Stimulated activated effector memory CD8-positive, alpha-beta T cell treated with anti-CD3 and anti-CD28 coated beads, Interleukin-12 subunit alpha, Interleukin-12 subunit beta, amount 100 ng/mL, for 72 hours (primary cell): ENCODE measurements around the gene RPUSD2.
A peak's percentile ranks its signal among the peaks of the same experiment; 100 is the strongest.
"Not testable (repeated sequence)": the region's sequence is repeated elsewhere in the genome, so short reads cannot be mapped to it uniquely, and the experiment has no call there.

Experiments used
- ATAC-seq: fragments of 150-1000 bp; cut with Tn5 transposase; 2 replicates; pipeline ENCODE4 v1.10.0; 2021
- DNase-seq, 2 donors: peaks; one replicate each; pipeline ENCODE4 v3.0.0; 2021 to 2022; ENCODE audit warnings: low spot score in 2 of 2
- H3K27ac Mint-ChIP-seq: one replicate; pipeline ENCODE4 v1.8.0; 2022; ENCODE audit warnings: mild to moderate bottlenecking, mixed read lengths
- H3K36me3 Mint-ChIP-seq: one replicate; pipeline ENCODE4 v1.8.0; 2022; ENCODE audit warnings: mild to moderate bottlenecking, mixed read lengths
- H3K4me1 Mint-ChIP-seq: one replicate; pipeline ENCODE4 v1.8.0; 2022; ENCODE audit warnings: mixed read lengths
- H3K4me3 Mint-ChIP-seq: one replicate; pipeline ENCODE4 v1.8.0; 2022; ENCODE audit warnings: mild to moderate bottlenecking, mixed read lengths
- H3K9me3 Mint-ChIP-seq: one replicate; pipeline ENCODE4 v1.8.0; 2022; ENCODE audit warnings: mixed read lengths

Gene RPUSD2

DNA sequence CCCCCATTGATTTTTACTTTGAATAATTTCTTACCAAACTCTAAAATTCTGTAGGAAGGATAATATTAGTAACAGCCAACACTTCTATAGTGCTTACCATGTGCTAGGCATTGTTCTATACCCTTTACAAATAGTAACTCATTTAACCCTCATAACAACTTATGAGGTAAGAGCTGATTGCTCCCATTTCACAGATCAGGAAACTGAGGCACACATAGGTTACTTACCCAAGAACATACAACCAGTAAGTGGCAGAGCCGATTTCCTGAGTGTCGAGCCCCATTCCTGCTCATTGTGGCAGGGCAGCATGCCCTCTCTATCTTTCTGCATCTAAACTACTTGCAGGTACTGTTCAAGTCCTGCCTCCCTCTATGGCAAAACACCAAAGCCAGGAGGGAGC lies 13.2 kb upstream of the RPUSD2 start:
- no peak overlapping the region for H3K4me3 Mint-ChIP-seq
- no peak overlapping the region for H3K27ac Mint-ChIP-seq
- DNase-seq (no peak), ATAC-seq (no peak)
- H3K9me3 Mint-ChIP-seq, result no peaks in the 10 kb centered on the region
- H3K4me1 Mint-ChIP-seq, result peaks cover 23% of the 10 kb centered on the region
- peaks cover 99% of the 10 kb centered on the region for H3K36me3 Mint-ChIP-seq

DNA sequence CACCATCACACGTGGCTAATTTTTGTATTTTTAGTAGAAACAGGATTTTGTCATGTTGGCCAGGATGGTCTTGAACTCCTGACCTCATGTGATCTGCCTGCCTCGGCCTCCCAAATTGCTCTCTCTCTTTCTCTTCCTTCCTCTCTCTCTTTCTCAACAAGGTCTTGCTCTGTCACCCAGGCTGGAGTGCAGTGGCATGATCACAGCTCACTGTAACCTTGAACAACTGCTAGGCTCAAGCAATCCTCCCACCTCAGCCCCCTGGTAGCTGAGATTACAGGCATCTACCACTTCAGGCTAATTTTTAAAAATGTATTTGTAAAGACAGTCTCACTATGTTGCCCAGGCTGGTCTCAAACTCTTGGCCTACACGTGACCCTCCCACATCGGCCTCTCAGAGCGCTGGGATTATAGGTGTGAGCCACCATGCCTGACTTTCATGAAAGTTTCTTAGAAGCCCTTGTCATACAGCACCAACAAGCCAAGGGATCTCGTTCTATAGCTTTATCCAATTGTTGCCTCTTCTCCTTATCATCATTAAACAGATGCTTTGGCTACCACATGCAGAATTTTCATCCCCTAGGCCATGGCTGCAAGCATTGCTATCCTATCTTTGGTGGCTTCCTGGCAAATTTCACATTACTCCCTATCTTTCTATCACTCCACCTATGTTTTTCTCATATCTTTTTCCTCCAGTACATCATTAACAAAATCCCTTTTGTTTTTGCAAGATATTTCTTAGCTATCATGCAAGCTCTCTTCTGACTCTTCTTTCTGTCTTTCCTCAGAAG lies 10.0 kb upstream of the RPUSD2 start:
- no peak overlapping the region for H3K4me3 Mint-ChIP-seq
- peaks cover 85% of the 10 kb centered on the region for H3K36me3 Mint-ChIP-seq
- peaks cover 32% of the 10 kb centered on the region for H3K4me1 Mint-ChIP-seq
- ATAC-seq (no peak), DNase-seq (no peak)
- peak overlapping the region; percentile 71 for H3K27ac Mint-ChIP-seq
- no peaks in the 10 kb centered on the region for H3K9me3 Mint-ChIP-seq

DNA sequence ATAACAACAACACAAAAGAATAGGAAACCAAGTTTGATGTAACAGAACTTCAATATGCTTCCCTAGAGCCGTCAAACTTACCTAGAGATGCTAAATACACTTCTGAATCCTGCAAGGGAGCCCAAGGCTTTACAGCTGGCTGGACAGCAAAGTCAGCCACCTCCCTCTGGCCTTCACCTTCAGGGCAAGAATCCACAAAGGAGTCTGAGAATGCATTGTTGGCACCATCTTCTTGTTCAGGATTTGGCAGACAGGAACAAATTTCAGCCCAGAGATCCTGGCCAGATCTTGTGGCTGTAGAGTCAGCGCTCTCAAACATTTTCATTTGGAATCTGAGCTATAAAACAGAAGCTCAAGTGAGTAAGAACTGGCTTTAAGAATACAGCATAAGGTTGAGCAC lies 6.4 kb upstream of the RPUSD2 start:
- no peaks in the 10 kb centered on the region for H3K9me3 Mint-ChIP-seq
- no peak for ATAC-seq
- H3K36me3 Mint-ChIP-seq, result peaks cover 56% of the 10 kb centered on the region
- peaks cover 44% of the 10 kb centered on the region for H3K4me1 Mint-ChIP-seq
- no peak for DNase-seq
- H3K27ac Mint-ChIP-seq, result no peak overlapping the region
- no peak overlapping the region for H3K4me3 Mint-ChIP-seq

DNA sequence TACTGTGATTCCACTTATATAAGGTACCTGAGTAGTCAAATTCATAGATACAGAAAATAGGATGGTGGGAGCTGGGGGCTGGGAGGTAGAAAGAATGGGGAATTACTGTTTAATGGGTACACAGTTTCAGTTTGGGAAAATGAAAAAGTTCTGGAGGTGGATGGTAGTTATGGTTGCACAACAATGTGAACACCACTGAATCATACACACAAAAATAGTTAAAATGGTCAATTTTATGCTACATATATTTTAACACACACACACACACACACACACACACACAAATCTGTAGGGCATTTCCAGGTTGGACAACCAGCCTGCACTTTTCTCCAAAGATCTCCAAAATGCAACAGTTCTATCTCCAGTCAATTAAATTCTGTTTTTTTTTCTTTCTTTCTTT lies 5.7 kb upstream of the RPUSD2 start:
- ATAC-seq, result no peak
- H3K9me3 Mint-ChIP-seq, result no peaks in the 10 kb centered on the region
- H3K36me3 Mint-ChIP-seq, result peaks cover 49% of the 10 kb centered on the region
- H3K27ac Mint-ChIP-seq, result no peak overlapping the region
- no peak for DNase-seq
- H3K4me3 Mint-ChIP-seq, result peak overlapping the region; percentile 87
- H3K4me1 Mint-ChIP-seq, result peaks cover 41% of the 10 kb centered on the region

DNA sequence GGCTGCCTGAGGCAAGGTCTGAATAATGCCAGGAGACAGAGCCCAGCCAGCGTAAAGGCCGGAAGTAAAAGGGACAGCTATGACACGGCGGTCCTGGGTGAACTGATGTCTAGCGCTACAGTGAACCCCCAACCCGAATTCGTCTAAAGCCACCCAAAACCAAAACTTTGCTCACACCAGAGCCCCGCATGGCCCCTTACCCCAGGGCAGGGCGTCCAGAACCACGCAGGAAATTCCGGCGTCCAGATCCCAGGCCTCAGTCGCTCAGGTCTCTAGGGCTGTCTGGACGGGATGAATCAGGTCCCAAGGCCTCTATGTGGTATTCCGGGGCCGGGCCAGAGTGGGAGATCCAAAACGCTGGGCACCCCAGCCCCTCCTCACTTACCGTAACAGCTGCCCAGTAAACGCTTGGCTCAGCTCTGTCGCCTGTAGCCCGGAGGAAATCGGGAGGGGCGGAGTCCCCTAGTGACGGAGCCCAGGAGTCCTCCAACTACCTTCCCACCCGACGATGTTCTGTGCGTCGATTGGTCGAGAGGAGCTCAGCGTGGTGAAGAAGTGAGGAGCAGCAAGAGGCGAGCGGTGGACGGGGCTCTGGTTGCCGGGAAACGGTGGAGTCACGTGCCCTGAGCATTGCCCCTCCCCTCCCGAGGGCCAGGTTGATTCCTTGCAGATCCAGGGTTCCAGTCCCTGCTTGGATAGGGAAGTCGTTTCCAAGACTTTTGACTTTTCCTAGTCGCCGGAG lies 4.3 kb upstream of the RPUSD2 start, which contains the start of gene CCDC32:
TSS of gene CCDC32 (minus strand) at position 452 of the 742 bp plus-strand sequence. CDS start 2,027 bp downstream, outside the sequence.
- DNase-seq, result peak; percentile 77 to 96
- peak; percentile 97 for ATAC-seq
- Mint-ChIP-seq H3K9me3 (no peaks in the 10 kb centered on the region), H3K4me3 (peak within 1 kb of the TSS; percentile 87), H3K36me3 (peaks cover 41% of the 10 kb centered on the region), H3K27ac (peak within 1 kb of the TSS; percentile 91), H3K4me1 (peaks cover 34% of the 10 kb centered on the region)

DNA sequence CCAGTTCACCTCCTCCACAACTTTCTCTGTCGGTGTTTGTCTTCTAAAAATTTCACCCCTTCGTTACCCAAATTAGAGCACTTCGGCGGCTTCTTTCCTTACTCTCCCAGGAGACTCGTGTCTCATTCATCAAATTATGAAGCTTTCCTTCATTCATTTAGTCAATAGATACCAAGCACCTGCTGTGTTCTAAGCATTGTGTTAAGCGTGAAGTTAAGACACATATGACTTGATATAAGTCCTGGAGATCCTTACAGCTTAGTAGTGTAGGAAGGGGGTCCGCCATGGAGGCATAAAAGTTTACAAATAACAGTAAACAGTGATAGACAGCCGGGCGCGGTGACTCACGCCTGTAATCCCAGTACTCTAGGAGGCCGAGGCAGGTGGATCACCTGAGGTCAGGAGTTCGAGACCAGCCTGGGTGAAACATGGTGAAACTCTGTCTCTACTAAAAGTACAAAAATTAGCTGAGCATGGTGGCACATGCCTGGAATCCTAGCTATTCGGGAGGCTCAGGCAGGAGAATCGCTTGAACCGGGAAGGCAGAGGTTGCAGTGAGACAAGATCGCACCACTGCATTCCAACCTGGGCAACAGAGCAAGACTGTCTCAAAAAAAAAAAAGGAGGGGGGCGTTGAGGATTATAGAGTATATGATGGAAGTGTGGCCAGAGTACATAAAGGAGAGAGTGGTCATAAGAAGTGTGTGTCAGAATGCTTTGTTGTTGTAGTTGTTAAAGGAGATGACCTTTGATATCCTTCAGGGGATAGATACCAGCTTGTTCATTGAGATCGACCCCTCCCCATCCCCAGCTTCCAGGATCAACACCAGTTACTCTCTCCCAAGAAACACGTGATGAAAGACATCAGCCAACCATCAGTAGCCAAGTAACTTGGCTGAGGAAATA lies 3.5 kb upstream of the RPUSD2 start:
- Mint-ChIP-seq H3K4me3 (peak overlapping the region; percentile 87), H3K4me1 (peaks cover 33% of the 10 kb centered on the region), H3K27ac (peak overlapping the region; percentile 91), H3K36me3 (peaks cover 34% of the 10 kb centered on the region), H3K9me3 (no peaks in the 10 kb centered on the region)
- DNase-seq (no peak), ATAC-seq (no peak)

DNA sequence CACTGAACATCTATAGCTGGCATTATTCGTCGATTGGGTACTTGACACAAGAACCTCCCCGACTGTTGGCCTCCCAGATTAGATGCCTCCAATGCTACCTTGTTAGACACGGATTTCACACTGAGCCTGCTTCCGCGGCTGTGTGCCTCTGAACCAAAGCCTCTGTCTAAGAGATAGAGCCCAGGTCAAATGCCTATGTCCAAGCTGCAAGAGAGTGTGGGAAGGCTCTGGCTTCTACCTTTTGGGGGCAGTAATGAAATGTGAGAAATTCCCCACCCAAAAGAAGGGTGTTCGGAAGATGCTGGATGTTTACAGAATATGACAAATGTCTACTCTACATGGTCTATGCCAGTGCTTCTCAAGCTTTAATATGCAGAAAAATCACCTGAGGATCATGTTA lies 2.0 kb upstream of the RPUSD2 start:
- Mint-ChIP-seq H3K27ac (no peak overlapping the region), H3K9me3 (no peaks in the 10 kb centered on the region), H3K36me3 (peaks cover 22% of the 10 kb centered on the region), H3K4me1 (peaks cover 34% of the 10 kb centered on the region), H3K4me3 (no peak overlapping the region)
- ATAC-seq (no peak), DNase-seq (no peak)

DNA sequence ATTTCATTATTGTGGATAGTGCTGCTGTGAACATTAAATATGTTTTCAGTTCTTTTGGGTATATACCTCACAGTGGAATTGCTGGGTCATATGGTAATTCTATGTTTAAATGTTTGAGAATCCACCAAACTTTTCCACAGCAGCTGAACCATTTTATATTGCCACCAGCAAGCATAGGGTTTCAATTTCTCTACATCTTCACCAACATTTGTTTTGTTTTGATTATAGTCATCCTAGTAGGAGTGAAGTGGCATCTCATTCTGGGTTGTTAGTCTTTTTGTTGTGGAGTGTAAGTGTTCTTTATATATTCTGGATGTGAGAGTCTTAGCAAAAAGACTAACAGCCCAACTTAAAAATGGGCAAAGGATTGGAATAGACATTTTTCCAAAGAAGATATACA lies 6.0 kb downstream of the RPUSD2 start:
- ATAC-seq, result no peak
- Mint-ChIP-seq H3K9me3 (no peaks in the 10 kb centered on the region), H3K4me3 (no peak overlapping the region), H3K27ac (peak overlapping the region; percentile 70), H3K4me1 (peaks cover 25% of the 10 kb centered on the region), H3K36me3 (peaks cover 41% of the 10 kb centered on the region)
- no peak for DNase-seq

DNA sequence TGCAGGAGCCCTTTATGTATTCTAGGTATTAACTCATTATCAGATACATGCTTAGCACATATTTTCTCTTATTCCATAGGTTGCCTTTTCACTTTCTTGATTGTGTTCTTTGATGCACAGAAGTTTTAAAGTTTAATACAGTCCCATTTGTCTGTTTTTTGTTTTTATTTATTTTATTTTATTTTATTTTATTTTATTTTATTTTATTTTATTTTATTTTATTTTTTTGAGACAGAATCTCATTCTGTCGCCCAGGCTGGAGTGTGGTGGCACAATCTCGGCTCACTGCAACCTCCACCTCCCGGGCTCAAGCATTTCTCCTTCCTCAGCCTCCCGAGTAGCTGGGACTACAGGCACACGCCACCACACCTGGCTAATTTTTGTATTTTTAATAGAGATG lies 7.8 kb downstream of the RPUSD2 start:
- H3K9me3 Mint-ChIP-seq, ATAC-seq, H3K4me3 Mint-ChIP-seq, DNase-seq, H3K27ac Mint-ChIP-seq: not testable (repeated sequence)
- Mint-ChIP-seq H3K36me3 (peaks cover 39% of the 10 kb centered on the region), H3K4me1 (peaks cover 18% of the 10 kb centered on the region)

DNA sequence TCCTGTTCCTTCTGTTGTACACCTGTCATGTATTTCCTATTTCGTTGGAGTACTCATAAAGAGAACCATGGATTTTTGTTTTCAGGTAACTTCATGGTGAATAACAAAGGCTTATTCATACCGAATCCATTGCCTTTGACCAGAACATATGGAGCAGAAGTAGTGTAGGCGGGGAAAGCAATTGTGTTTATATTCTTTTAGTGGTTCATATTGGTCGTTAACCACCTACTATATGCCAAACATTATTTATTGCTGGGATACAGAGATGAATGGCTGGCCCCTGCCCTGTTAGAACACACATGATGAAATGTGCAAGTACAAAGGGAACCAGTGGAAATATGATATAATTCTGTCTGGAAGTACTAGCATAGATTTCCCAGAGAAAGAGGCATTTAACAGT lies 9.8 kb downstream of the RPUSD2 start:
- Mint-ChIP-seq H3K4me3 (no peak overlapping the region), H3K27ac (peak overlapping the region; percentile 21), H3K9me3 (no peaks in the 10 kb centered on the region), H3K36me3 (peaks cover 20% of the 10 kb centered on the region), H3K4me1 (peaks cover 12% of the 10 kb centered on the region)
- DNase-seq (no peak), ATAC-seq (no peak)

DNA sequence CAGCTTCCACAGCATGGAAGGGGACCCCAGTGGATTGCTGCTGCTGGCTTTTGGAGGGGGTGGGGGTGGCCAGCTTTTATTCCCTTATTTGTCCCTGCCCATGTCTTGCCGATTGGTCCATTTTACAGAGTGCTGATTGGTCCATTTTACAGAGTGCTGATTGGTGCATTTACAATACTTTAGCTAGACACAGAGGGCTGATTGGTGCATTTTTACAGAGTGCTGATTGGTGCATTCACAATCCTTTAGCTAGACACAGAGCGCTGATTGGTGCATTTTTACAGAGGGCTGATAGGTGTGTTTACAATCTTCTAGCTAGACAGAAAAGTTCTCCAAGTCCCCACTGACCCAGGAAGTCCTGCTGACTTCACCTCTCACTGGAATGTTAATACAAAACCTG lies 12.7 kb downstream of the RPUSD2 start:
- ATAC-seq, H3K4me1 Mint-ChIP-seq, H3K27ac Mint-ChIP-seq, H3K4me3 Mint-ChIP-seq, H3K36me3 Mint-ChIP-seq, H3K9me3 Mint-ChIP-seq, DNase-seq: not testable (repeated sequence)

DNA sequence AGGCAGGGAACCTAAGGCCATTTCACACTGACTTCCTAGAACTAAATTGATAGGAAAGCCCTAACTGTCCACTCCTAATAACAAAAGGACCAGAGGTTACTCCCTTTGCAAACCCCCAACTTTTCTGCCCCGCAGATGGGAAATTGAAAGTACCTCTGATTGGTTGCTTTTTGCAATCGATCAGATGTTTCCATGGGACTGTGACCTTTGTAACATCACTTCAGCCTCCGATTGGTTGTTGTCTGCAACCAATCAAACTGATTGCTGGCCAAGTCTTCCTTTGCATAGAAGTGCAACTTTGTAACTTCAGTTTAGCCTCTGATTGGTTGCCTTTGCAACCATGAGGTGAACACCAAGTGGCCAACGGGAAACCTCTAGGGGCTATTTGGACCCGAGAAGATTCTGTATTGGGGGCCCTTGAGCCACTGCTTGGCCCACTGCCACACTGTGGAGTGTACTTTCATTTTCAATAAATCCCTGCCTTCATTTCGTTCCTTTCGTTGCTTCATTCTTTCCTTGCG lies 13.7 kb downstream of the RPUSD2 start:
- ATAC-seq (peak; percentile 39), DNase-seq (no peak)
- no peaks in the 10 kb centered on the region for H3K9me3 Mint-ChIP-seq
- no peak overlapping the region for H3K4me3 Mint-ChIP-seq
- no peaks in the 10 kb centered on the region for H3K36me3 Mint-ChIP-seq
- no peaks in the 10 kb centered on the region for H3K4me1 Mint-ChIP-seq
- H3K27ac Mint-ChIP-seq, result no peak overlapping the region

DNA sequence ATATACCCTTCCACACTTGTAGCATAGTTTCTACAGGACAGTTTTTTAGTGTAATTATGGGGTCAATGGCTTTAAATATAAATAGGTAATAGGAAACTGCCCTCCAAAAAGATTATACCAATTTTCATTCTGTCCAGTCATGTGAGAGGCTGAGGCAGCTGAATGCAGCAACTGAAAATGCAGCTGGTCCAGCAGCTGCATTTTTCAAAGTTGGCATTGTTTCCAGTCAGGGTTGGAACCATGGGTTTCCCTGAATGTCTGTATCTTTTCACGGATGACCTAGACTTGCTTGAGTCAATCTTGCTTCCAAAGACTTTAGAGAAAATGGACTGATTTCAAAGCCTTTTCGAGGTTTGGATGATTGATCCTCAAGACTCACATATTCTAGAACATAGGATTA lies 15.1 kb downstream of the RPUSD2 start:
- Mint-ChIP-seq H3K36me3 (no peaks in the 10 kb centered on the region), H3K9me3 (no peaks in the 10 kb centered on the region)

DNA sequence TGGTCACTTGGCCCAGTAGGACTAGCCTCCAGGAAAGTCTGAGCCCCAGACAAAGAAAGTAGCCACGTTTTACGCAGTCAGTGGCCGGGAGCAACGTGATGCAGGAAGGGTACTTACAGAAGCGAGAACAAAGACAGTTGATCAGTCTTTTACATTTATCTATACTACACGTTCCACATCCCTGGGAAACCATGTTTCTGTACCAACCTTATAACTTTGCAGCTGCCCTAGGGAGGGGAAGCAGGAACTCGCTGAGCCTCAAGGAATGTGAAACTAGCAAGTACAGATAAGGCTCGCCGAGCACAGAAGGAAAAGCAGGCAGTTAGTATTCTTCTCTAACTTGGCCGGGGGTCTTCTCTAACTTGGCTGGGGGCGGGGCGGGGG lies 21.6 kb downstream of the RPUSD2 start:
- H3K9me3 Mint-ChIP-seq, result no peaks in the 10 kb centered on the region
- H3K4me3 Mint-ChIP-seq, result peak overlapping the region; percentile 88
- H3K4me1 Mint-ChIP-seq, result peaks cover 34% of the 10 kb centered on the region
- DNase-seq, result no peak
- H3K36me3 Mint-ChIP-seq, result peaks cover 25% of the 10 kb centered on the region
- no peak for ATAC-seq
- no peak overlapping the region for H3K27ac Mint-ChIP-seq

More for the DNA sequence above, 15.1 kb downstream of the RPUSD2 start:
- no peak overlapping the region for H3K27ac Mint-ChIP-seq
- ATAC-seq (no peak), DNase-seq (no peak)
- H3K4me1 Mint-ChIP-seq, result no peaks in the 10 kb centered on the region
- H3K4me3 Mint-ChIP-seq, result no peak overlapping the region

DNA sequence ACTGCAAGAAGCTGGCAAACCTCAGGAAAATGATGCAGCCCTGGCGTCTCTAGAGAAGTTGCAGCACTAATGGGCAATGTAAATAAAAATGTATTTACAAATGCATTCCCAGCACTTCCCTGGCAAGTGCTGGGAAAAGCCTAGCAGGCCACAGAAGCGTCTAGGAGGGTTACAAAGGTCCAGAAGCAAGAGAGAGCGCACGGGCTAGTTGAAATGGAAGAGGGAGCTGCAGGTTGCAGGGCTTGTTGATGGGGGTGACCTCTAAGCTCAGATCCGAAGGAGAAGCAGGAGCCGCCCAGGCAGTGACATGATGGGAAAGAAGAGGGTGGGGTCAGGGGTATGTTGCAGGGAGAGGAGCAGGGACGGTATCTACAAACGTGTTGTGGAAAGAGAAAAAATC lies 22.3 kb downstream of the RPUSD2 start:
- no peak overlapping the region for H3K27ac Mint-ChIP-seq

More for the DNA sequence above, 22.3 kb downstream of the RPUSD2 start:
- DNase-seq (no peak), ATAC-seq (no peak)
- Mint-ChIP-seq H3K9me3 (no peaks in the 10 kb centered on the region), H3K36me3 (peaks cover 25% of the 10 kb centered on the region), H3K4me3 (no peak overlapping the region), H3K4me1 (peaks cover 34% of the 10 kb centered on the region)
